Mesothelial cell of epicardium (in vitro differentiated cells): ENCODE data around the gene ABCG1. TPM values are rescaled to one million over a fixed set of nuclear protein-coding genes. Genes with fewer than 3 reads are reported as not detected.

Source experiments
- DNase-seq, 2 experiments: peaks; one replicate each; pipeline ENCODE4 v3.0.0; 2021; ENCODE audit warnings: low spot score in 2 of 2; ENCODE audit not compliant: unreplicated experiment in 2 of 2
- H3K27ac Mint-ChIP-seq: 2 replicates; pipeline ENCODE4 v1.8.0; 2021; ENCODE audit warnings: mixed read lengths
- H3K27me3 Mint-ChIP-seq: 2 replicates; pipeline ENCODE4 v1.8.0; 2021; ENCODE audit warnings: low read depth, mixed read lengths
- H3K36me3 Mint-ChIP-seq: 2 replicates; pipeline ENCODE4 v1.8.0; 2021; ENCODE audit warnings: mixed read lengths
- H3K4me1 Mint-ChIP-seq: 2 replicates; pipeline ENCODE4 v1.8.0; 2021; ENCODE audit warnings: mixed read lengths
- H3K4me3 Mint-ChIP-seq: 2 replicates; pipeline ENCODE4 v1.8.0; 2021; ENCODE audit warnings: mild to moderate bottlenecking, moderate library complexity, mixed read lengths
- H3K9me3 Mint-ChIP-seq: 2 replicates; pipeline ENCODE4 v1.8.0; 2021; ENCODE audit warnings: mixed read lengths
- CTCF ChIP-seq: fragments of 200-600 bp; sonication (generic); IDR thresholded peaks from one replicate; pipeline ENCODE4 v1.5.0; 2021; ENCODE audit warnings: antibody characterized with exemption; ENCODE audit not compliant: unreplicated experiment
- total RNA-seq: library from RNA; stranded (reverse); gene quantifications from 3 replicates; pipeline ENCODE4 v1.2.1, GENCODE V29; 2021

The ABCG1 gene
- total RNA-seq, 1 donor from 2014 or later: 4.4 TPM

GRCh38 chr21:42281181-42281680 lies 62.3 kb downstream of the ABCG1 start:
- no peak for DNase-seq
- no peak for TF ChIP-seq CTCF
- Mint-ChIP-seq H3K27ac (no peak overlapping the region), H3K9me3 (no peaks in the 10 kb centered on the region), H3K36me3 (no peaks in the 10 kb centered on the region), H3K4me1 (no peaks in the 10 kb centered on the region), H3K27me3 (peaks cover 14% of the 10 kb centered on the region), H3K4me3 (no peak overlapping the region)

GRCh38 chr21:42282021-42282420 lies 63.1 kb downstream of the ABCG1 start:
- Mint-ChIP-seq H3K27me3 (peaks cover 21% of the 10 kb centered on the region), H3K36me3 (no peaks in the 10 kb centered on the region), H3K4me3 (no peak overlapping the region), H3K9me3 (no peaks in the 10 kb centered on the region), H3K27ac (no peak overlapping the region), H3K4me1 (no peaks in the 10 kb centered on the region)
- DNase-seq: no peak
- no peak for TF ChIP-seq CTCF

- H3K27ac Mint-ChIP-seq: no peak overlapping the region
- no peaks in the 10 kb centered on the region for H3K4me1 Mint-ChIP-seq
- no peak for TF ChIP-seq CTCF
- DNase-seq: no peak
- no peaks in the 10 kb centered on the region for H3K9me3 Mint-ChIP-seq
- H3K36me3 Mint-ChIP-seq: no peaks in the 10 kb centered on the region
- H3K27me3 Mint-ChIP-seq: peaks cover 27% of the 10 kb centered on the region
- no peak overlapping the region for H3K4me3 Mint-ChIP-seq
Measured at GRCh38 chr21:42282715-42283114, 63.8 kb downstream of the ABCG1 start.

- no peak overlapping the region for H3K27ac Mint-ChIP-seq
- H3K27me3 Mint-ChIP-seq: peaks cover 30% of the 10 kb centered on the region
- no peak overlapping the region for H3K4me3 Mint-ChIP-seq
- peaks cover 6% of the 10 kb centered on the region for H3K9me3 Mint-ChIP-seq
- DNase-seq: no peak
- no peak for TF ChIP-seq CTCF
- no peaks in the 10 kb centered on the region for H3K4me1 Mint-ChIP-seq
- no peaks in the 10 kb centered on the region for H3K36me3 Mint-ChIP-seq
Measured at GRCh38 chr21:42285569-42286245, 66.8 kb downstream of the ABCG1 start.

- no peak for TF ChIP-seq CTCF
- Mint-ChIP-seq H3K27me3 (peaks cover 30% of the 10 kb centered on the region), H3K27ac (no peak overlapping the region), H3K36me3 (no peaks in the 10 kb centered on the region), H3K4me3 (no peak overlapping the region), H3K4me1 (no peaks in the 10 kb centered on the region), H3K9me3 (peaks cover 6% of the 10 kb centered on the region)
- no peak for DNase-seq
Measured at GRCh38 chr21:42286416-42286815, 67.5 kb downstream of the ABCG1 start.
